ENCODE data around the gene CARNS1.

CARNS1 gene

DNA sequence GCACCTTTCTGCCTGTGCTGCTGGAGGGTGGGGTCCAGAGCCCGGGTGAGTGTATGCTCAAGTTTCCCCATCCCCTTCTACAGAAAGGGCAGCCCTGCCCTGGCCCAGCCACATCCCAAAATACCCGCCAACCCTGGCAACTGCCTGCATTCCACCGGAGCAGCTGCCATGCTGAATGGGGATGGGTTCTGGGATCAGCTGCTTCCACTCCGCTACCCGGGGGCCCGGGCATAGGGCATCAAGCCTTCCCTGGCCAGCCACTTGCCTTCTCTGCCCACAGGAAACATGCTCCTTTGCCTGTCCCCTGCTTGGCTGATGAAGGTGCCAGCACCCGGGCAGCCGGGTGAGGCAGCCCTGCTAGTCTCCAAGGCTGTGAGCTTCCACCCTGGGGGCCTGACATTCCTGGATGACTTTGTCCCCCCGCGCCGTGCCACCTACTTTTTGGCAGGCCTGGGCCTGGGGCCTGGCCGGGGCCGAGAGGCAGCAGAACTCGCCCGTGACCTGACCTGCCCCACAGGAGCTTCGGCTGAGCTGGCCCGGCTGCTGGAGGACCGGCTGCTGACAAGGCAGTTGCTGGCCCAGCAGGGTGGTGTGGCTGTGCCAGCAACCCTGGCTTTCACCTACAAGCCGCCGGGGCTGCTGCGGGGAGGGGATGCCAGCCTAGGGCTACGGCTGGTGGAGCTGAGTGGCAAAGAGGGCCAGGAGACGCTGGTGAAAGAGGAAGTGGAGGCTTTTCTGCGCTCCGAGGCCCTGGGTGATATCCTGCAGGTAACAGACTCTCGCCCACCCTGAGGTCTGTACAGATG, 3.2 kb downstream of the CARNS1 start:
- peak overlapping the region in 9 of 11 experiments; percentile 2 to 92 (median 58); a peak in 16 of 22 replicates for H3K9ac ChIP-seq
- no peaks in the 10 kb centered on the region for H3K9me3 ChIP-seq (replicated peaks in 1 of 11)
- peaks cover 16 to 43% (median 26%) of the 10 kb centered on the region in 11 experiments for H3K27me3 ChIP-seq
- peaks cover 57 to 77% (median 70%) of the 10 kb centered on the region in 10 experiments for H3K4me1 ChIP-seq
- H3K4me3 ChIP-seq, result peak overlapping the region in 5 of 10 experiments; percentile 8 to 34 (median 21); a peak in 9 of 20 replicates
- H3K27ac ChIP-seq, result peak overlapping the region in 7 of 11 experiments; percentile 13 to 51 (median 32); a peak in 8 of 22 replicates
- H3K36me3 ChIP-seq, result no peaks in the 10 kb centered on the region
- H3K4me2 ChIP-seq, result peak overlapping the region; percentile 96 to 100 (median 99)
- peaks cover 0 to 35% (median 0%) of the 10 kb centered on the region in 11 experiments; a peak in 10 of 22 replicates for H4K20me1 ChIP-seq
- no peak for TF ChIP-seq Cebpa-rat (IDR thresholded peaks at IDR 0.05)

DNA sequence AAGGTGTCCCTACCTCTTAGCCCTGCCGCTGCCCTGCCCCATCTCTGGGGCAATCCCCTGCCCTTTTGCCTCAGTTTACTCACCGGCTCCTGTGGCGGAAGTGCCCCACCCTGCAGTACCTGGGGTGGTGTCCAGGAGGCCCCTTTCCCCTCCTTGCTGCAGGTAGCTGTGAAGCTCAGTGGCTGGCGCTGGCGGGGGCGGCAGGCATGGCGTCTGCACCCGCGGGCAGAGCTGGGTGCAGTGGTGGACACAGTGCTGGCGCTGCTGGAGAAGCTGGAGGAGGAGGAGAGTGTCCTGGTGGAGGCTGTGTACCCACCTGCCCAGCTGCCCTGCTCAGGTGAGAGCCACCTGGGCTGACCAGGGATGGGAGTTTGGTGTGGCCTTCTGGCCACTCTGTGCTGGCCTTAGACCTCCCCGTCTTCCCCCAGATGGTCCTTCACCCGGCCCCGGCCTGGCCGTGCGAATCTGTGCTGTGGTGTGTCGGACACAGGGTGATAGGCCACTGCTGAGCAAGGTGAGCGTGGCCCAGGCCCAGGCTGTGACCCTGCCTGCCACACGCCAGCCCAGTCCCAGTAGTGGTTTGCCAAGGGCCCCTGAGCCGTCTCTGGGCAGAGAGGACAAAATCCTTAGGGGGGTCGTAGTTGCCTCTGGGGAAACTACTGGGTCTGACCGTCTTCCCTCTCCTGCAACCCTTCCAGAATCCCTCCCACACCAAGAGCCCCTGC, 4.0 kb downstream of the CARNS1 start:
- no peaks in the 10 kb centered on the region for H3K9me3 ChIP-seq (replicated peaks in 1 of 11)
- H3K4me1 ChIP-seq, result peaks cover 63 to 77% (median 70%) of the 10 kb centered on the region in 10 experiments
- peak overlapping the region in 2 of 11 experiments; percentile 87 to 89; a peak in 1 of 22 replicates for H3K27ac ChIP-seq
- peak overlapping the region; percentile 96 to 100 (median 99) for H3K4me2 ChIP-seq
- H3K9ac ChIP-seq, result peak overlapping the region in 9 of 11 experiments; percentile 77 to 92 (median 86); a peak in 13 of 22 replicates
- H3K4me3 ChIP-seq, result peak overlapping the region in 4 of 10 experiments; percentile 13 to 66 (median 44); a peak in 7 of 20 replicates
- no peak for TF ChIP-seq Cebpa-rat (IDR thresholded peaks at IDR 0.05)
- no peaks in the 10 kb centered on the region for H3K36me3 ChIP-seq
- H3K27me3 ChIP-seq, result peaks cover 9 to 36% (median 18%) of the 10 kb centered on the region in 11 experiments
- H4K20me1 ChIP-seq, result peaks cover 0 to 35% (median 0%) of the 10 kb centered on the region in 11 experiments; a peak in 10 of 22 replicates

DNA sequence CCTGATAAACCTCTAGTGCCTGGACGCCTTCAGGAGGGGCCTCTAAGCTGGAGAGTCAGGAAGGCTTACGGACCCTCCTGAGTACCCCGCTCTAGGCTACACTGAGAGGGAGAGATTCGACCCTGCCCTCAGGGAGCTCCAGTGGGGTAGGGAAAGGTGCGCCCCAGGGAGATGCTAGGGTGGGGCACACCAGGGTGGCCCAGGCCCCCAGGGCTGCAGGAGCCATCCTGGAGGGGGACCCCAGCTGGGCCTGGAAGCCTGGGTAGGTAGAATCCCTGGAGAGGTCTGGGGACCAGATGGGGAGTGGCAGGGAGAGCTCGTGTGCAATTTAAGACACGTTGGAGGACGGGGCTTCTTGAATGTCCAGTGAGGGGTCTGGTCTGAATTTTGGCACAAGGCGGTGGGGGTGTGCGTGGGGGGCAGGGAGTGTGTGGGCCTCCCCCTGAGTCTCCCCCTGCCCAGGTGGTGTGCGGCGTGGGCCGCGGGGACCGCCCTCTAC, 4.7 kb downstream of the CARNS1 start:
- Histone ChIP-seq H4K20me1 (peaks cover 0 to 35% (median 0%) of the 10 kb centered on the region in 11 experiments; a peak in 9 of 22 replicates), H3K4me2 (peak overlapping the region; percentile 96 to 100 (median 99)), H3K4me1 (peaks cover 62 to 79% (median 65%) of the 10 kb centered on the region in 10 experiments), H3K4me3 (peak overlapping the region; percentile 55 to 75 (median 66)), H3K27me3 (peaks cover 2 to 29% (median 11%) of the 10 kb centered on the region in 11 experiments), H3K9ac (peak overlapping the region; percentile 76 to 92 (median 86)), H3K9me3 (replicated peaks in 1 of 11) (no peaks in the 10 kb centered on the region), H3K36me3 (no peaks in the 10 kb centered on the region), H3K27ac (peak overlapping the region; percentile 49 to 92 (median 86); a peak in 21 of 22 replicates)
- TF ChIP-seq Cebpa-rat (IDR thresholded peaks at IDR 0.05), result no peak

DNA sequence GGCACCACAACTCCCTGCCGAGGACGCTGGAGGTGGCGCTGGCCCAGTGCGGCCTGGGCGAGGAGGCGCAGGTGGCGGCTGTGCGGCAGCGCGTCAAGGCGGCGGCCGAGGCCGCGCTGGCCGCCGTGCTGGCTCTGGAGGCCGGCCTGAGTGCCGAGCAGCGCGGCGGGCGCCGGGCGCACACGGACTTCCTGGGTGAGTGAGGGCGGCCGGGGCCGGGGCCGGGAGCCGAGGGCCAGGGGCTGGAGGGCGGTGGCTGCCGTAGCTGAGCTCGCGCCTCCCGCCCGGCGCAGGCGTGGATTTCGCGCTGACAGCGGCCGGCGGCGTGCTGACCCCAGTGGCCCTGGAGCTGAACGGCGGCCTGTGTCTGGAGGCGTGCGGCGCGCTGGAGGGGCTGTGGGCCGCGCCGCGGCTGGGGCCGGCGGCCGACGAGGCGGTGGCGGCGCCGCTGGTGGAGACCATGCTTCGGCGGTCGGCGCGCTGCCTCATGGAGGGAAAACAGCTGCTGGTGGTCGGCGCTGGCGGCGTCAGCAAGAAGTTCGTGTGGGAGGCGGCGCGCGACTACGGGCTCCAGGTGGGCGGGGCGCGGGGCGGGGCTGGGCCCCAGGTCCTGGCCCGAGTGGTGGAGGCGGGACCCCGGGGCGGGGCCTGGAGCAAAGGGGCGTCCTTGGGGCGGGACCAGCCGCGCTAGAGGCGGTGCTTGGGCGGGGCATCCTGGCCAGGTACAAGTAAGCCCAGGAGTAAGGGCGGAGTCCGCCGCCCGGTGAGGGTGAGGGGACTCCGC, 5.4 kb downstream of the CARNS1 start:
- Histone ChIP-seq H3K27me3 (peaks cover 0 to 27% (median 4%) of the 10 kb centered on the region in 11 experiments; a peak in 8 of 22 replicates), H3K36me3 (no peaks in the 10 kb centered on the region), H3K4me3 (peak overlapping the region; percentile 55 to 75 (median 66)), H3K4me2 (peak overlapping the region; percentile 96 to 100 (median 99)), H3K9ac (peak overlapping the region; percentile 76 to 92 (median 86)), H4K20me1 (peaks cover 0 to 35% (median 0%) of the 10 kb centered on the region in 11 experiments; a peak in 9 of 22 replicates), H3K27ac (peak overlapping the region; percentile 49 to 92 (median 86); a peak in 21 of 22 replicates), H3K4me1 (peaks cover 55 to 73% (median 63%) of the 10 kb centered on the region in 10 experiments), H3K9me3 (replicated peaks in 1 of 11) (no peaks in the 10 kb centered on the region)
- TF ChIP-seq Cebpa-rat (IDR thresholded peaks at IDR 0.05), result no peak

DNA sequence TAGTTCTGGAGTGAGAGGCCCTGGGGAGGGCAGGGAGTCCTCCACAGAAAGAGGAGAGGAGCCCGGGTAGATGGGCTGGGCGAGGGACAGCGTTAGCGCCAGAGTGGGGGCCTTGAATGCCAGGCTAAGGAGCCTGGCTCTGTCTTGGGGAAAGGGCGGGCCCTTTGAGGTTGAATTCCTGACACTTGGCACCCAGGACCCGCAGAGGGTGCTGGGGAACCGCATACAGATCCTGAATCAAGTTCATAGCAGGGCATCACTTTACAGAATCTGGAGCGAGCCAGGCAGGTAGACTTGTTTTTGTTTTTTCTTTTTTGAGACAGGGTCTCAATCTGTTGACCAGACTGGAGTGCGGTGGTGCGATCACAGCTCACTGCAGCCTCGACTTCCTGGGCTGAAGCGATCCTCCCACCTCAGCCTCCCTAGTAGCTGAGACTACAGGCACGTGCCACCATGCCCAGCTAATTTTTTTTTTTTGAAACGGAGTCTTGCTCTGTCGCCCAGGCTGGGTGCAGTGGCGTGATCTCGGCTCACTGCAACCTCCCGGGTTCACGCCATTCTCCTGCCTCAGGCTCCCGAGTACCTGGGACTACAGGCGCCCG, 6.1 kb downstream of the CARNS1 start:
- H3K9me3 ChIP-seq (replicated peaks in 1 of 11), result no peaks in the 10 kb centered on the region
- H3K27me3 ChIP-seq, result peaks cover 0 to 23% (median 0%) of the 10 kb centered on the region in 11 experiments; a peak in 3 of 22 replicates
- H3K27ac ChIP-seq, result no peak overlapping the region
- H3K4me3 ChIP-seq, result peak overlapping the region in 4 of 10 experiments; percentile 62 to 75 (median 68); a peak in 6 of 20 replicates
- H4K20me1 ChIP-seq, result peaks cover 0 to 35% (median 0%) of the 10 kb centered on the region in 11 experiments; a peak in 9 of 22 replicates
- H3K4me1 ChIP-seq, result peaks cover 48 to 66% (median 56%) of the 10 kb centered on the region in 10 experiments
- H3K36me3 ChIP-seq, result no peaks in the 10 kb centered on the region
- no peak overlapping the region for H3K9ac ChIP-seq
- no peak for TF ChIP-seq Cebpa-rat (IDR thresholded peaks at IDR 0.05)
- H3K4me2 ChIP-seq, result peak overlapping the region in 10 of 11 experiments; percentile 8 to 100 (median 96); a peak in 16 of 22 replicates

DNA sequence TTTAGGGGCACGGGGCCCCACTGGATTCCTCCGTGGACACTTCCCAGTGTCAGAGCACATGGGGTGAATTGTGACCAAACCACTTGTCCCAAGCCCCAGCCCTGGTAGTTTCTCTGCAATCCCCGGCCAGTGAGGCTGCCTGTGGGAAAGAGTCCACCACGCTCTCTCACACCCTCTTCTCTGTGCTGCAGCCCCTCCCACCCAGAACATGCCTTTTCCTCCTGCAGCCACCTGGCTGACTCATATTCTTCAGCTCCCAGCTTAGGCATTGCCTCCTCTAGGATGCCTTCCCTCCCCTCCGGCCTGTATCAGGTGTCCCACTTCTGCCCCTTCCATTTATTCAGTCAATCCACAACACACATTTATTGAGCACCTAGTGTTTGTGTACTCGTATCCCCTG, 7.4 kb downstream of the CARNS1 start:
- TF ChIP-seq Cebpa-rat (IDR thresholded peaks at IDR 0.05), result no peak
- no peaks in the 10 kb centered on the region for H3K36me3 ChIP-seq
- H3K9ac ChIP-seq, result no peak overlapping the region
- H3K4me3 ChIP-seq, result no peak overlapping the region
- H3K9me3 ChIP-seq (replicated peaks in 1 of 11), result no peaks in the 10 kb centered on the region
- H4K20me1 ChIP-seq, result peaks cover 0 to 25% (median 0%) of the 10 kb centered on the region in 11 experiments; a peak in 8 of 22 replicates
- H3K27me3 ChIP-seq, result peaks cover 0 to 13% (median 0%) of the 10 kb centered on the region in 11 experiments; a peak in 2 of 22 replicates
- no peak overlapping the region for H3K27ac ChIP-seq
- H3K4me1 ChIP-seq, result peaks cover 41 to 61% (median 50%) of the 10 kb centered on the region in 10 experiments
- no peak overlapping the region for H3K4me2 ChIP-seq

DNA sequence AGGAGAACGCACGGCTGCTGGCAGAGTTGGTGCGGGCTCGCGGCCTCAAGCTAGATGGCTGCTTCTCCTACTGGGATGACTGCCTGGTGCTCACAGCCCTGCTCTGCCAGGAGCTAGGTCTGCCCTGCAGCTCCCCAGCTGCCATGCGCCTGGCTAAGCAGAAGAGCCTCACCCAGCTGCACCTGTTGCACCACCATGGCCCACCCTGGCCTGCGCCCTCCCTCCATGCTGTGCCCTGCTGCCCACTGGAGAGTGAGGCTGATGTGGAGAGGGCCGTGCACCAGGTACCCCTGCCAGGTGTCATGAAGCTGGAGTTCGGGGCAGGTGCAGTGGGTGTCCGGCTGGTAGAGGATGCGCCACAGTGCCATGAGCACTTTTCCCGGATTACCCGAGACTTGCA, 8.0 kb downstream of the CARNS1 start:
- Histone ChIP-seq H3K4me1 (peaks cover 36 to 55% (median 45%) of the 10 kb centered on the region in 10 experiments), H3K27me3 (peaks cover 0 to 7% (median 0%) of the 10 kb centered on the region in 11 experiments; a peak in 2 of 22 replicates), H3K9ac (no peak overlapping the region), H3K4me3 (no peak overlapping the region), H4K20me1 (peaks cover 0 to 19% (median 0%) of the 10 kb centered on the region in 11 experiments; a peak in 8 of 22 replicates), H3K27ac (no peak overlapping the region), H3K9me3 (replicated peaks in 1 of 11) (no peaks in the 10 kb centered on the region), H3K36me3 (no peaks in the 10 kb centered on the region), H3K4me2 (no peak overlapping the region)
- no peak for TF ChIP-seq Cebpa-rat (IDR thresholded peaks at IDR 0.05)

Measured in BLaER1 treated with 17β-estradiol and CSF1 and Interleukin-3, amounts not matched to agents 10 nM and 100 nM (cell line).